ENCODE results near the gene LSMEM2.
"Not testable (repeated sequence)": the region's sequence is repeated elsewhere in the genome, so short reads cannot be mapped to it uniquely, and the experiment has no call there.

LSMEM2 gene

DNA sequence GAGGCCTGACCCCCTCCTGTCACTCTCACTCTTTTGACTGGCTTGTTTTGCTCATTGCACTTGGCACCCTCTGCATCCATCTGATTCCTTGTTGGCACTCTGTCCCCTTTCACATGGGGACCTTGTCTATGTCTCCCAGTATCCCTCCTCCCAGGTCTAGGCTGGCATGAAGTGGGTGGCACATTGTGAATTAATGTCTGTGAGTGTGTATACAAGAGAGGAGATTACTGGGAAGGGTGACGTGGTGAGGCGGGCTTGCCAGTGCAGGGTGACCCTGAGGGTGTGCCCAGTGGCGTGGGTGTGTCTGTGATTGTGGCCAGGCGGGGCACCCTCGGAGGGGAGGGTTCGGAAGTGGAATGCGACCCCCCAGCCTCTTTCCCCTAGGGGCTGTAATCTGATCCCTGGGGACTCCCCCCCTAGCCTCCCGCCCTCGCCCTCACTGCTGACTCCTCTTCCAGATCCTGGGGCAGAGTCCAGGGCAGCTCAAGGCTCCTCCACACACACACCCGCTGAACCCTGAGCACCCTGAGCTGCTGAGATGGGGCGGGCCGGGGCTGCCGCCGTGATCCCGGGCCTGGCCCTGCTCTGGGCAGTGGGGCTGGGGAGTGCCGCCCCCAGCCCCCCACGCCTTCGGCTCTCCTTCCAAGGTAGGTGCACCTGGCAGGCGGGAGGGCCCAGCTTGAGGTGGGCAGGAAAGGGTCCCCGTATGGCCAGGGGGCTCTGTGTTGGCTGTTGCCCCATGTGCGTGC lies 10.0 kb upstream of the LSMEM2 start, which contains the start of gene SEMA3B:
Gene SEMA3B, plus strand, starts transcription at position 445 of the 749 bp plus-strand sequence. Its CDS starts 94 bp downstream, at position 539.
- Histone ChIP-seq H3K27me3 (ENCODE audit: control insufficient read depth, insufficient read depth, low read length) (no peaks in the 10 kb centered on the region), H3K9ac (ENCODE audit: low read length) (peak within 1 kb of the TSS; percentile 93), H3K9me3 (ENCODE audit: control insufficient read depth, low read length) (no peaks in the 10 kb centered on the region), H3K4me1 (ENCODE audit: control insufficient read depth, insufficient read depth, low read length) (peaks cover 83% of the 10 kb centered on the region), H3K36me3 (ENCODE audit: control insufficient read depth, insufficient read depth, low read length) (no peaks in the 10 kb centered on the region), H3K4me3 (ENCODE audit: low read length) (peak within 1 kb of the TSS; percentile 71)

DNA sequence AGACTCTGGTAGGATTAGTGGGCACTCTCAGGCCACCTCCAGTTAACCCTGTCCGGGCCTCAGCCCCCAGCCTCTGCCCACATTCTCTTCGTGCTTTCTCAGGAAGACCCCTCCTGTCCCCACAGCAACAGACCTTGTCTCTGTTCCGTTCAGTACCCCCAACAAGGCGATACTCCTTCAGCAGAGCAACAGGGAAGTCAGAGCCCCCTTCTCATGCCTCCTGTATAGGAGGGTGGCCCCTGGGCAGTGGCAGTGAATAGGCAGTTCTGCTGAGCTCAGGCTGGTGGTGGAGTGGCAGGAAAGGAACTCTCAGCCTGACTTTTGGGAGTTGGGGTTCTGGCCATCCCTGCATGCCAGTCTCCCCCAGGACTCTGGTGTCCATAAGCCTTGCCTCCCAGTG lies 9.4 kb upstream of the LSMEM2 start:
- H3K9ac ChIP-seq (ENCODE audit: low read length): peak overlapping the region; percentile 90
- H3K27me3 ChIP-seq (ENCODE audit: control insufficient read depth, insufficient read depth, low read length): no peaks in the 10 kb centered on the region
- no peaks in the 10 kb centered on the region for H3K36me3 ChIP-seq (ENCODE audit: control insufficient read depth, insufficient read depth, low read length)
- no peaks in the 10 kb centered on the region for H3K9me3 ChIP-seq (ENCODE audit: control insufficient read depth, low read length)
- peaks cover 84% of the 10 kb centered on the region for H3K4me1 ChIP-seq (ENCODE audit: control insufficient read depth, insufficient read depth, low read length)
- H3K4me3 ChIP-seq (ENCODE audit: low read length): peak overlapping the region; percentile 71

DNA sequence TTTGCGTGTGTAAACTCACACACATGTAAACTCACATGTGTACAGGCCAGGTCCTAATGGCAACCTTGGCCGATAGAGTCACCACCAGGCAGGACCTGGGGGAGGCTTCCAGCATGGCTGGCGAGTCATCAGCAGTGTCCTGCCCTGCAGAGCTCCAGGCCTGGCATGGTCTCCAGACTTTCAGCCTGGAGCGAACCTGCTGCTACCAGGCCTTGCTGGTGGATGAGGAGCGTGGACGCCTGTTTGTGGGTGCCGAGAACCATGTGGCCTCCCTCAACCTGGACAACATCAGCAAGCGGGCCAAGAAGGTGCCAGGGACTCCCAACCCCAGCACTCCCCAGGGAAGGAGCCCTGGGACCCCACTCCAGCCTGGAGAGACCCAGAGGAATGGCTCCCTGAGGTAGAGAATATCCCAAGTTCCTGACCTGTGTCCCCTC lies 8.9 kb upstream of the LSMEM2 start:
- H3K27me3 ChIP-seq (ENCODE audit: control insufficient read depth, insufficient read depth, low read length): no peaks in the 10 kb centered on the region
- peak overlapping the region; percentile 90 for H3K9ac ChIP-seq (ENCODE audit: low read length)
- H3K36me3 ChIP-seq (ENCODE audit: control insufficient read depth, insufficient read depth, low read length): no peaks in the 10 kb centered on the region
- H3K4me3 ChIP-seq (ENCODE audit: low read length): peak overlapping the region; percentile 71
- peaks cover 82% of the 10 kb centered on the region for H3K4me1 ChIP-seq (ENCODE audit: control insufficient read depth, insufficient read depth, low read length)
- no peaks in the 10 kb centered on the region for H3K9me3 ChIP-seq (ENCODE audit: control insufficient read depth, low read length)

DNA sequence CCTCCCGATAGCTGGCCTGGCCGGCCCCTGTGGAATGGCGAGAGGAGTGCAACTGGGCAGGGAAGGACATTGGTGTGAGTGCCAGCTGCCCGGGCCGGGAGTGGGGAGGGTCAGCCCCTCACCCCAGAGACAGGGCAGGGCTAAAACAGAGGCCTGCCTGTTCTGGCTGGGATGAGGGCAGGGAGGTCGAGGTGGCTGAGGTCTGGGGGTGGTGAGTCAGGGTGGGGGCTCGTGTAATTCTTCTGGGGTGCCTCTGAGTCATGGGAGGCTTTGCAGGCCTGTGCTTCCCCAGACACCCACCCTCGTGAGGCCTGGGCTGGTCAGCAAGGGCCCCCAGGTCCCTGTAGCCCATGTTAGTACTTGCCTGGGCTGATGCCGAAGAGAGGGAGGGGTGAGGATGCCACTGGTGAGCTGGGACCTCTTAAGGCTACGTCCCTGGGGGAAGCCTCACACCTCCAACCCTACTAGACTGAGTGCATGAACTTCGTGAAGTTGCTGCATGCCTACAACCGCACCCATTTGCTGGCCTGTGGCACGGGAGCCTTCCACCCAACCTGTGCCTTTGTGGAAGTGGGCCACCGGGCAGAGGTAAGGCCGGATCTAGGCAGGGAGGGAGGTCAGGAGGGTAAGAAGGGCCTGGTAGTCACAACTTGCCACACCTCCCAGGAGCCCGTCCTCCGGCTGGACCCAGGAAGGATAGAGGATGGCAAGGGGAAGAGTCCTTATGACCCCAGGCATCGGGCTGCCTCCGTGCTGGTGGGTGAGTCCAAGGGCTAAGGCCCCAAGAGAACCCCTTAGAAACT lies 8.3 kb upstream of the LSMEM2 start:
- H3K9ac ChIP-seq (ENCODE audit: low read length): peak overlapping the region; percentile 90

DNA sequence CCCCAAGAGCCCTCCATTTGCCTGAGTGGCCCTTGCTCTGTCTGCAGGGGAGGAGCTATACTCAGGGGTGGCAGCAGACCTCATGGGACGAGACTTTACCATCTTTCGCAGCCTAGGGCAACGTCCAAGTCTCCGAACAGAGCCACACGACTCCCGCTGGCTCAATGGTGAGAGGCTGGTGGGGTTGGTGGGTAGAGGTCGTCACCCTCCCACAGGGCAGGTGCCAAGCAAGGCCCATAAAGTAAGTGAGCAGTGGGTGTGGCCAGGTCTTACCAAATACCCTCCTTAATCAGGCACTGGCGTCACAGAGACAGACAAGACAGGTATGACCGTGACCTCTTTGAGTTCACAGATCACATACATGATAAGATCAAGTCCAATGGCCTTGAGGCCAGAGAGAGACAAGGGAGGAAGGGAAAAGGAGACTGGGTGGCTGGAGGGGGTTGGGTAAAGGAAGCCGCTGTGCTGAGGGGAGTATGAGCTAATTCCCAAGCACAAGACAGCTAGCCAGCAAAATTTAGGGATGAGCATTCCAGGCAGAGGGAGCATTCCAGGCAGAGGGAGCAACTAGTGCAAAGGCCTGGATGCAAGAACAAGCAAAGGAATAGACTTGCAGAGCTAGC lies 7.5 kb upstream of the LSMEM2 start:
- Histone ChIP-seq H3K4me1 (ENCODE audit: control insufficient read depth, insufficient read depth, low read length) (peaks cover 68% of the 10 kb centered on the region), H3K9me3 (ENCODE audit: control insufficient read depth, low read length) (no peaks in the 10 kb centered on the region), H3K36me3 (ENCODE audit: control insufficient read depth, insufficient read depth, low read length) (no peaks in the 10 kb centered on the region), H3K9ac (ENCODE audit: low read length) (peak overlapping the region; percentile 90), H3K27me3 (ENCODE audit: control insufficient read depth, insufficient read depth, low read length) (peaks cover 4% of the 10 kb centered on the region), H3K4me3 (ENCODE audit: low read length) (no peak overlapping the region)

More for the DNA sequence above, 8.3 kb upstream of the LSMEM2 start:
- H3K36me3 ChIP-seq (ENCODE audit: control insufficient read depth, insufficient read depth, low read length): no peaks in the 10 kb centered on the region
- H3K4me3 ChIP-seq (ENCODE audit: low read length): peak overlapping the region; percentile 71
- no peaks in the 10 kb centered on the region for H3K9me3 ChIP-seq (ENCODE audit: control insufficient read depth, low read length)
- H3K4me1 ChIP-seq (ENCODE audit: control insufficient read depth, insufficient read depth, low read length): peaks cover 76% of the 10 kb centered on the region
- no peaks in the 10 kb centered on the region for H3K27me3 ChIP-seq (ENCODE audit: control insufficient read depth, insufficient read depth, low read length)

DNA sequence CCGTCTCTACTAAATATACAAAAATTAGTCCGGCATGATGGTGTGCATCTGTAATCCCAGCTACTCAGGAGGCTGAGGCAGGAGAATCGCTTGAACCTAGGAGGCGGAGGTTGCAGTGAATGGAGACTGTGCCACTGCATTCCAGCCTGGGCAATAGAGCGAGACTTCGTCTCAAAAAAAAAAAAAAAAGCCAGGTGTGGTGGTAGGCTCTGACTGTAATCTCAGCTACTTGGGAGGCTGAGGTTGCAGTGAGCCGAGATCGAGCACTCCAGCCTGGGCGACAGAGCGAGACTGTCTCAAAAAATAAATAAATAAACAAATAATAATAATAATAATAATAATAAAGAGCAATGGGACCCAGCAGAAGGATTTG lies 6.4 kb upstream of the LSMEM2 start:
- peaks cover 58% of the 10 kb centered on the region for H3K4me1 ChIP-seq (ENCODE audit: control insufficient read depth, insufficient read depth, low read length)

DNA sequence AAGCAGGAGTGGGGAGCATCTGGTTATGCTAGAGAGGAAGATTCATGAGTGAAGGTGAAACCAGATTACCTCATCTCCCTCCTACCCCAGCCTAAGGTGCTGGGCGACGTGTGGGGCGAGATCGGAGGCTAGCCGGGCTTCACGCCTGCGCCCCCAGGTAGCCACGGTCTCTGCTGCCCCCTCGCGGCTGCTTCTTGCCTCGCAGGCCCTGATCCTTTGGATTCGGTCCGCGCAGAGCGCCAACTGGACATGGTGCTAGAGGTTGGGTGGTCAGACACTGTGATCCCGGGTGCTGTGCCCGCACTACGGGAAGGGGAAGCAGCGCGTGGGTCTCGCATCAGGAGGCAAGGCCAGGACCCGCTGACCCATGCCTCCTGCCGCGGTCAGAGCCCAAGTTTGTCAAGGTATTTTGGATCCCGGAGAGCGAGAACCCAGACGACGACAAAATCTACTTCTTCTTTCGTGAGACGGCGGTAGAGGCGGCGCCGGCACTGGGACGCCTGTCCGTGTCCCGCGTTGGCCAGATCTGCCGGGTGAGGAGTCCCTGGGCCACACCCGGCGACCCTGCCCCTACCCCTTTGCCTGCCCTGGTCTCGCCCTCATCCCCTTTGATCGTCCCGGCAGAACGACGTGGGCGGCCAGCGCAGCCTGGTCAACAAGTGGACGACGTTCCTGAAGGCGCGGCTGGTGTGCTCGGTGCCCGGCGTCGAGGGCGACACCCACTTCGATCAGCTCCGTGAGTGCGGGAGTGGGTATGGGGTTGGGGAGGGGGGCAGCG lies 5.8 kb upstream of the LSMEM2 start:
- peak overlapping the region; percentile 57 for H3K9ac ChIP-seq (ENCODE audit: low read length)
- H3K36me3 ChIP-seq (ENCODE audit: control insufficient read depth, insufficient read depth, low read length): no peaks in the 10 kb centered on the region
- H3K9me3 ChIP-seq (ENCODE audit: control insufficient read depth, low read length): no peaks in the 10 kb centered on the region
- H3K4me3 ChIP-seq (ENCODE audit: low read length): peak overlapping the region; percentile 17
- H3K4me1 ChIP-seq (ENCODE audit: control insufficient read depth, insufficient read depth, low read length): peaks cover 52% of the 10 kb centered on the region
- H3K27me3 ChIP-seq (ENCODE audit: control insufficient read depth, insufficient read depth, low read length): peaks cover 4% of the 10 kb centered on the region

More for the DNA sequence above, 6.4 kb upstream of the LSMEM2 start:
- not testable (repeated sequence) for H3K36me3 ChIP-seq (ENCODE audit: control insufficient read depth, insufficient read depth, low read length); H3K9ac ChIP-seq (ENCODE audit: low read length); H3K4me3 ChIP-seq (ENCODE audit: low read length); H3K27me3 ChIP-seq (ENCODE audit: control insufficient read depth, insufficient read depth, low read length); H3K9me3 ChIP-seq (ENCODE audit: control insufficient read depth, low read length)

DNA sequence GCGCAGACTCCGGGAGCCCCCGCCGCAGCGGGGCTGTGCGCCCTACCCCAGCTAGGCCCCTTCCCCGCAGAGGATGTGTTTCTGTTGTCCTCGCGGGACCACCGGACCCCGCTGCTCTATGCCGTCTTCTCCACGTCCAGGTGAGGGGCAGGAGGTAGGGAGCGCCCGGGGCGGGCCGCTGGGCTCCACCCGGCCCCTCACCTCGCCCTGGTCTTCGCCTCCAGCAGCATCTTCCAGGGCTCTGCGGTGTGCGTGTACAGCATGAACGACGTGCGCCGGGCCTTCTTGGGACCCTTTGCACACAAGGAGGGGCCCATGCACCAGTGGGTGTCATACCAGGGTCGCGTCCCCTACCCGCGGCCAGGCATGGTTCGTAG lies 5.2 kb upstream of the LSMEM2 start:
- no peak overlapping the region for H3K4me3 ChIP-seq (ENCODE audit: low read length)
- no peaks in the 10 kb centered on the region for H3K36me3 ChIP-seq (ENCODE audit: control insufficient read depth, insufficient read depth, low read length)
- H3K9ac ChIP-seq (ENCODE audit: low read length): peak overlapping the region; percentile 57
- H3K9me3 ChIP-seq (ENCODE audit: control insufficient read depth, low read length): no peaks in the 10 kb centered on the region
- H3K27me3 ChIP-seq (ENCODE audit: control insufficient read depth, insufficient read depth, low read length): peaks cover 4% of the 10 kb centered on the region
- peaks cover 47% of the 10 kb centered on the region for H3K4me1 ChIP-seq (ENCODE audit: control insufficient read depth, insufficient read depth, low read length)

DNA sequence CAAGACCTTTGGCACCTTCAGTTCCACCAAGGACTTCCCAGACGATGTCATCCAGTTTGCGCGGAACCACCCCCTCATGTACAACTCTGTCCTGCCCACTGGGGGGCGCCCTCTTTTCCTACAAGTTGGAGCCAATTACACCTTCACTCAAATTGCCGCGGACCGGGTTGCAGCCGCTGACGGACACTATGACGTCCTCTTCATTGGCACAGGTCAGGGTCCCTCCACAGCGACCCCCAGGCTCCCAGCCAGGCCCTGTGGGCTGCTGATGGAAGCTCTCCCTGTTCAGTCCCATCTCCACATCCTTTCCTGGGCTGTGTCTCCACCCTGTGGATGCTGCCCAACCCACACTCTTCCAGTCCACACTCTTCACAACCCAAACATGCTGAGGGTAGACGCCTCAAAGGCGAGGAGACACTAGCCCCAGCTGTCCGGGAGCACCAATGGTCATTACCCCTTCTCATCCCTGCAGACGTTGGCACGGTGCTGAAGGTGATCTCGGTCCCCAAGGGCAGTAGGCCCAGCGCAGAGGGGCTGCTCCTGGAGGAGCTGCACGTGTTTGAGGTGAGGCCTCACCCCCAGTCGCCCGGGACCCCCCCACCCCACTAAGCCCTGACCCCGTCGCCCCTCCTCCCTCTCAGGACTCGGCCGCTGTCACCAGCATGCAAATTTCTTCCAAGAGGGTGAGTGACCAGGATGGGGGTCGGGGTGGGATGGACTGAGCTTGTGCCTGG lies 4.3 kb upstream of the LSMEM2 start:
- peaks cover 42% of the 10 kb centered on the region for H3K4me1 ChIP-seq (ENCODE audit: control insufficient read depth, insufficient read depth, low read length)

DNA sequence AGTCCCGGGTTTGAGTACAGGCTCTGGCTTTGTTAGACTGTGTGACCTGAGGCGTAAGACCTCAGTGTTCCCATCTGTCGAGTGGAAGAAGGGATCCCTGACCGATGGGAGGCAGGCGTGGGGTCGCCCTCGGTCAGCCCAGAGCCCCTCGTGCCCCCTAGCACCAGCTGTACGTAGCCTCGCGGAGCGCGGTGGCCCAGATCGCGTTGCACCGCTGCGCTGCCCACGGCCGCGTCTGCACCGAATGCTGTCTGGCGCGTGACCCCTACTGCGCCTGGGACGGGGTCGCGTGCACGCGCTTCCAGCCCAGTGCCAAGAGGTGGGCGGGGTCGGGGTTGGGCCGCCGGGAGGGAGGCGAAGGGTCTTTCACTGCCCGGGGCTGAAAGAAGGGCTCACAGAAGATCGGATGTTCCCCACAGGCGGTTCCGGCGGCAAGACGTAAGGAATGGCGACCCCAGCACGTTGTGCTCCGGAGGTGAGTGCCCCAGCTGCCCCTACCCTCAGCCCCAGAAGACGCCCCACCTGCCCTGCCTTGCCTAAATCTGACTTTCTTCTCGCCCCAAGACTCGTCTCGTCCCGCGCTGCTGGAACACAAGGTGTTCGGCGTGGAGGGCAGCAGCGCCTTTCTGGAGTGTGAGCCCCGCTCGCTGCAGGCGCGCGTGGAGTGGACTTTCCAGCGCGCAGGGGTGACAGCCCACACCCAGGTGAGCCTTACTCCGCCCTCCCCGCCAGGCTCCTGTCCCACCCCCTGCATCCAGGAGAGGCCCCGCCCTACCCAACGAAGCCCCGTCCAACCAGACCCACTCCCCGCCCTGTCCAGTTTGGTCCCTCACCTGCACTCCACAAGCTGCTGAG lies 3.5 kb upstream of the LSMEM2 start:
- H3K27me3 ChIP-seq (ENCODE audit: control insufficient read depth, insufficient read depth, low read length): peaks cover 4% of the 10 kb centered on the region
- peaks cover 34% of the 10 kb centered on the region for H3K4me1 ChIP-seq (ENCODE audit: control insufficient read depth, insufficient read depth, low read length)
- H3K9me3 ChIP-seq (ENCODE audit: control insufficient read depth, low read length): no peaks in the 10 kb centered on the region
- no peak overlapping the region for H3K4me3 ChIP-seq (ENCODE audit: low read length)
- H3K36me3 ChIP-seq (ENCODE audit: control insufficient read depth, insufficient read depth, low read length): no peaks in the 10 kb centered on the region
- H3K9ac ChIP-seq (ENCODE audit: low read length): no peak overlapping the region

More for the DNA sequence above, 4.3 kb upstream of the LSMEM2 start:
- no peaks in the 10 kb centered on the region for H3K36me3 ChIP-seq (ENCODE audit: control insufficient read depth, insufficient read depth, low read length)
- H3K4me3 ChIP-seq (ENCODE audit: low read length): no peak overlapping the region
- H3K27me3 ChIP-seq (ENCODE audit: control insufficient read depth, insufficient read depth, low read length): peaks cover 4% of the 10 kb centered on the region
- H3K9me3 ChIP-seq (ENCODE audit: control insufficient read depth, low read length): no peaks in the 10 kb centered on the region
- H3K9ac ChIP-seq (ENCODE audit: low read length): no peak overlapping the region
